Suprapubic skin (tissue), 4 donors: ENCODE data around the gene TTBK2.

Source experiments
- CTCF ChIP-seq, 2 donors: fragments of 200-600 bp in 1 of 2; fragments of 450-650 bp in 1 of 2; sonication (generic) in 1 of 2; IDR thresholded peaks; one replicate each; pipeline ENCODE4 v1.5.1; 2016 to 2019; ENCODE audit warnings: antibody characterized with exemption in 2 of 2, mild to moderate bottlenecking in 1 of 2, moderate library complexity in 1 of 2
- POLR2A ChIP-seq, 2 donors: fragments of 450-650 bp; IDR thresholded peaks; one replicate each; pipeline ENCODE4 v1.6.1; 2017; ENCODE audit warnings: antibody characterized with exemption in 2 of 2, mild to moderate bottlenecking in 2 of 2, moderate library complexity in 2 of 2
- POLR2AphosphoS5 ChIP-seq, 3 donors: sonication (generic); formaldehyde crosslinking; IDR thresholded peaks; one replicate each; pipeline ENCODE4 v1.6.1; 2017; ENCODE audit warnings: antibody characterized with exemption in 3 of 3

- TF ChIP-seq CTCF (IDR thresholded peaks at IDR 0.05), result no peak
- no peak for TF ChIP-seq POLR2A (IDR thresholded peaks at IDR 0.05)
- TF ChIP-seq POLR2AphosphoS5 (IDR thresholded peaks at IDR 0.05), result no peak
Measured at GRCh38 chr15:42908538-42908937, 12.0 kb downstream of the TTBK2 start.
